HepG2 (cell line): ENCODE results near the gene GNAI2. TPM values are rescaled to one million over a fixed set of nuclear protein-coding genes. Genes with fewer than 3 reads are reported as not detected.

ENCODE experiments used
- ATAC-seq: fragments of 200-7000 bp; cut with Tn5 transposase; 3 replicates; pipeline ENCODE4 v1.9.1; 2020; ENCODE audit warnings: mild to moderate bottlenecking, moderate library complexity
- BruUV-seq: library from RNA; stranded (reverse); fragments of 400-500 nt; replicated peaks from 2 replicates; lab custom pipeline; 2021; lab: Mats Ljungman, UMichigan
- CTCF ChIA-PET: fragments of 300-600 bp; formaldehyde crosslinking; extraction: SDS; loops from one replicate; lab custom pipeline; 2021; ENCODE audit warnings: low total read pairs, inconsistent platforms, low intra/inter-chr PET ratio; lab: Yijun Ruan, JAX
- POLR2A ChIA-PET: fragments of 350-600 bp; sonication (Branson Sonifier 250); formaldehyde crosslinking; loops from one replicate; lab custom pipeline; 2020; ENCODE audit warnings: antibody characterized with exemption, inconsistent platforms; lab: Yijun Ruan, JAX
- DNase-seq: peaks from one replicate; pipeline ENCODE4 v3.0.0-alpha.2; 2015; ENCODE audit warnings: low spot score
- FAIRE-seq: peaks from 3 replicates; lab custom pipeline; 2011; peaks lifted over from hg19 to GRCh38; lab: Jason Lieb, UNC
- H2AFZ ChIP-seq: one replicate; pipeline ENCODE4 v1.6.1; 2011; ENCODE audit warnings: low read length, inconsistent platforms
- H3K27ac ChIP-seq: fragments of 300-600 bp; 3 replicates; pipeline ENCODE4 v1.8.0; 2011; ENCODE audit warnings: mixed run types, mild to moderate bottlenecking, mixed read lengths, low read length, inconsistent platforms; ENCODE audit not compliant: insufficient read depth; ENCODE audit errors: extremely low read length
- H3K27me3 ChIP-seq, 2 experiments: fragments of 200-600 bp in 1 of 2; 2 replicates in 1 of 2; 3 replicates in 1 of 2; pipeline versions ENCODE4 v1.6.0 to v1.8.0; 2011; ENCODE audit warnings: low read length in 2 of 2, mild to moderate bottlenecking in 2 of 2, moderate library complexity in 2 of 2, inconsistent platforms in 1 of 2; ENCODE audit not compliant: insufficient read depth in 2 of 2, control insufficient read depth in 1 of 2
- H3K36me3 ChIP-seq, 2 experiments: fragments of 200-600 bp in 1 of 2; replicated peaks in 1 of 2; 2 replicates in 1 of 2; 3 replicates in 1 of 2; pipeline versions ENCODE4 v1.5.1 to v1.8.0; 2011; ENCODE audit warnings: low read length in 2 of 2, inconsistent platforms in 1 of 2; ENCODE audit not compliant: insufficient read depth in 2 of 2, control insufficient read depth in 1 of 2
- H3K4me1 ChIP-seq: 2 replicates; pipeline ENCODE4 v1.5.1; 2012; ENCODE audit warnings: low read length, inconsistent platforms; ENCODE audit not compliant: insufficient read depth
- H3K4me2 ChIP-seq: 2 replicates; pipeline ENCODE4 v1.6.0; 2011; ENCODE audit warnings: low read depth, low read length, inconsistent platforms
- H3K4me3 ChIP-seq, 3 experiments: fragments of 200-600 bp in 1 of 3; sonication (generic), shearing (Covaris generic) in 1 of 3; replicated peaks in 1 of 3; 2 replicates each; pipeline ENCODE4 v1.5.1; 2011 to 2016; ENCODE audit warnings: low read length in 3 of 3, inconsistent platforms in 2 of 3, low read depth in 2 of 3, mild to moderate bottlenecking in 2 of 3, control low read depth in 1 of 3, mixed read lengths in 1 of 3; ENCODE audit not compliant: insufficient read depth in 1 of 3
- H3K79me2 ChIP-seq: one replicate; pipeline ENCODE4 v1.6.1; 2011; ENCODE audit warnings: low read length, inconsistent platforms; ENCODE audit not compliant: insufficient read depth
- H3K9ac ChIP-seq: 2 replicates; pipeline ENCODE4 v1.6.0; 2011; ENCODE audit warnings: mild to moderate bottlenecking, low read depth, low read length, inconsistent platforms; ENCODE audit not compliant: insufficient read depth
- H3K9me3 ChIP-seq: 2 replicates; pipeline ENCODE4 v1.5.1; 2012; ENCODE audit warnings: mild to moderate bottlenecking, low read length
- H4K20me1 ChIP-seq: 2 replicates; pipeline ENCODE4 v1.6.0; 2011; ENCODE audit warnings: inconsistent platforms, mild to moderate bottlenecking, low read length, moderate library complexity; ENCODE audit not compliant: insufficient read depth
- ATM ChIP-seq: fragments of 450-650 bp; IDR thresholded peaks from 2 replicates; pipeline ENCODE4 v1.7.1; 2017; ENCODE audit warnings: mild to moderate bottlenecking, borderline replicate concordance
- BATF2 ChIP-seq: sonication (generic); formaldehyde crosslinking; IDR thresholded peaks from 2 replicates; pipeline ENCODE4 v1.8.0; 2022; ENCODE audit warnings: mild to moderate bottlenecking, missing genetic modification reagents, moderate library complexity
- CEBPZ ChIP-seq: IDR thresholded peaks from 2 replicates; pipeline ENCODE4 v1.6.1; 2012; ENCODE audit warnings: low read length, improper control_type of control experiment
- ETS1 ChIP-seq: sonication (generic); formaldehyde crosslinking; IDR thresholded peaks from 2 replicates; pipeline ENCODE4 v1.4.0; 2020; ENCODE audit warnings: missing genetic modification reagents
- KAT7 ChIP-seq: IDR thresholded peaks from 2 replicates; pipeline ENCODE4 v1.6.1; 2018; ENCODE audit warnings: borderline replicate concordance, missing compliant biosample characterization
- KDM6A ChIP-seq: IDR thresholded peaks from 2 replicates; pipeline ENCODE4 v1.6.1; 2016; ENCODE audit warnings: low read depth
- MTA3 ChIP-seq: sonication (generic); formaldehyde crosslinking; IDR thresholded peaks from 2 replicates; pipeline ENCODE4 v1.4.0; 2020; ENCODE audit warnings: missing genetic modification reagents
- SIN3B ChIP-seq: fragments of 150-350 bp; IDR thresholded peaks from 2 replicates; pipeline ENCODE4 v1.6.1; 2014; ENCODE audit warnings: low read length
- TBX3 ChIP-seq: fragments of 450-650 bp; IDR thresholded peaks from 2 replicates; pipeline ENCODE4 v1.6.1; 2017; ENCODE audit warnings: antibody characterized with exemption, mild to moderate bottlenecking, inconsistent platforms, borderline replicate concordance
- ZBTB33 ChIP-seq: sonication (generic); formaldehyde crosslinking; IDR thresholded peaks from 2 replicates; pipeline ENCODE4 v1.4.0; 2020; ENCODE audit warnings: missing genetic modification reagents
- ZNF235 ChIP-seq: sonication (generic); formaldehyde crosslinking; IDR thresholded peaks from 2 replicates; pipeline ENCODE4 v1.8.1; 2023; ENCODE audit warnings: mild to moderate bottlenecking, missing genetic modification reagents, borderline replicate concordance
- ZNF33B ChIP-seq: sonication (generic); formaldehyde crosslinking; IDR thresholded peaks from 2 replicates; pipeline ENCODE4 v1.5.1; 2020; ENCODE audit warnings: mild to moderate bottlenecking, missing genetic modification reagents
- ZNF510 ChIP-seq: sonication (generic); formaldehyde crosslinking; IDR thresholded peaks from 2 replicates; pipeline ENCODE4 v1.4.0; 2020; ENCODE audit warnings: low read depth, mild to moderate bottlenecking, missing genetic modification reagents
- ZNF644 ChIP-seq: IDR thresholded peaks from 2 replicates; pipeline ENCODE4 v1.6.1; 2016; ENCODE audit warnings: low read depth
- ZNF687 ChIP-seq: sonication (generic); formaldehyde crosslinking; IDR thresholded peaks from 2 replicates; pipeline ENCODE4 v1.5.1; 2020; ENCODE audit warnings: mild to moderate bottlenecking, missing genetic modification reagents, moderate library complexity
- WGBS: methylation state at CpG from one replicate; pipeline ENCODE4 v1.1.6; 2017; ENCODE audit warnings: low lambda C conversion rate; 5-methylcytosine and 5-hydroxymethylcytosine counted together
- in situ Hi-C: cut with HindIII; loops from 2 replicates; pipeline ENCODE4 v1.10.0; 2017; ENCODE audit warnings: low pct_unique_long_range_greater_than_20kb; ENCODE audit not compliant: extremely low pct_ligation_motif_present
- intact Hi-C: fragments of 100-400 bp; cut with micrococcal nuclease; formaldehyde crosslinking; loops from one replicate; pipeline ENCODE4 v1.10.0; 2022; ENCODE audit not compliant: unreplicated experiment
- polyA plus RNA-seq, 8 experiments: library from polyadenylated mRNA; depleted of rRNA in 3 of 8; stranded (reverse) in 7 of 8; unstranded in 1 of 8; fragments of >200 nt; fragmentation: Illumina TruSeq in 4 of 8; extraction: Trizol in 4 of 8; gene quantifications; 2 replicates each; pipeline versions ENCODE4 v1.2.1 to v1.2.3, GENCODE V29; 2011 to 2016; ENCODE audit warnings: low read depth in 4 of 8, missing spikeins in 1 of 8, mixed read lengths in 1 of 8; ENCODE audit not compliant: insufficient read depth in 1 of 8
- total RNA-seq, 5 experiments: library from RNA; depleted of rRNA; stranded (reverse); fragments of >200 nt; fragmentation: Illumina TruSeq; extraction: Trizol; gene quantifications; 2 replicates each; pipeline ENCODE4 v1.2.3, GENCODE V29; 2016; ENCODE audit warnings: low read depth in 1 of 5

Gene GNAI2
- total and polyA plus RNA-seq, 2 of the 13 experiments (the other 11 are each of a cell fraction or from before 2014, with no cell fraction given) = 51.1 to 66.2 TPM

GRCh38 chr3:50230794-50231125, 5.2 kb upstream of the GNAI2 start:
- in situ Hi-C loops = no loop called here
- Histone ChIP-seq H3K36me3 (no peaks in the 10 kb centered on the region; a peak in 1 of 5 replicates), H3K9ac (no peak overlapping the region), H3K27ac (no peak overlapping the region), H4K20me1 (no peaks in the 10 kb centered on the region), H3K27me3 (no peaks in the 10 kb centered on the region), H3K9me3 (no peaks in the 10 kb centered on the region), H3K4me3 (no peak overlapping the region), H3K4me2 (no peak overlapping the region), H3K79me2 (no peaks in the 10 kb centered on the region), H2AFZ (no peak overlapping the region), H3K4me1 (peaks cover 72% of the 10 kb centered on the region)
- DNase-seq = no peak
- intact Hi-C loops = no loop called here
- ChIA-PET POLR2A (interaction anchor here (0.9 to 7.0 kb wide), 3 partner anchors 21 to 41 kb away, joined by 4 to 69 read pairs (median 5); no protein-coding TSS in a partner anchor), CTCF (no interaction called here)
- WGBS = 79% methylated on average over 2 of the region's 4 CpGs
- no TSS peak for BruUV-seq
- ATAC-seq = no peak
- no peak for FAIRE-seq
- TF ChIP-seq KDM6A (CRISPR knock-in tag) (no peak), CEBPZ (no peak), KAT7 (CRISPR knock-in tag) (no peak), TBX3 (no peak), ZNF235 (CRISPR knock-in tag) (no peak), ETS1 (CRISPR knock-in tag) (no peak), MTA3 (no peak), BATF2 (no peak), ZNF644 (no peak), ZNF510 (CRISPR knock-in tag) (no peak), ZBTB33 (CRISPR knock-in tag) (no peak), ATM (no peak), ZNF687 (no peak), SIN3B (no peak), ZNF33B (CRISPR knock-in tag) (no peak)
